GM23338 (cell line): ENCODE data around the gene ZCCHC24. TPM values are rescaled to one million over a fixed set of nuclear protein-coding genes. Genes with fewer than 3 reads are reported as not detected.

Source experiments
- ATAC-seq: fragments of 200-7000 bp; cut with Tn5 transposase; 3 replicates; pipeline ENCODE4 v1.9.1; 2020
- DNase-seq: peaks from one replicate; pipeline ENCODE4 v3.0.0-alpha.2; 2015; ENCODE audit warnings: low spot score
- H2AFZ ChIP-seq: fragments of 200-600 bp; sonication (generic); 2 replicates; pipeline ENCODE4 v1.8.0; 2016; ENCODE audit warnings: antibody characterized with exemption, mild to moderate bottlenecking, moderate library complexity
- H3F3A ChIP-seq: fragments of 200-600 bp; sonication (generic); replicated peaks from 2 replicates; pipeline ENCODE4 v1.8.0; 2017; ENCODE audit warnings: antibody characterized with exemption, mixed run types, low read depth
- H3K27ac ChIP-seq: fragments of 200-600 bp; sonication (generic); 2 replicates; pipeline ENCODE4 v1.6.1; 2016; ENCODE audit warnings: low read depth
- H3K27me3 ChIP-seq: fragments of 200-600 bp; sonication (generic); 2 replicates; pipeline ENCODE4 v1.8.0; 2016; ENCODE audit warnings: mild to moderate bottlenecking, mixed run types, moderate library complexity; ENCODE audit not compliant: insufficient read depth
- H3K36me3 ChIP-seq: fragments of 200-600 bp; sonication (generic); 2 replicates; pipeline ENCODE4 v1.8.0; 2016; ENCODE audit warnings: mild to moderate bottlenecking; ENCODE audit not compliant: insufficient read depth
- H3K4me1 ChIP-seq: fragments of 200-600 bp; sonication (generic); 2 replicates; pipeline ENCODE4 v1.8.0; 2016; ENCODE audit warnings: mild to moderate bottlenecking, moderate library complexity; ENCODE audit not compliant: insufficient read depth
- H3K4me2 ChIP-seq: fragments of 200-600 bp; sonication (generic); 2 replicates; pipeline ENCODE4 v1.7.1; 2017; ENCODE audit warnings: mixed run types
- H3K4me3 ChIP-seq: fragments of 200-600 bp; sonication (generic); 2 replicates; pipeline ENCODE4 v1.6.1; 2016; ENCODE audit warnings: mixed run types
- H3K79me2 ChIP-seq: fragments of 200-600 bp; sonication (generic); replicated peaks from 2 replicates; pipeline ENCODE4 v1.8.0; 2017; ENCODE audit warnings: mild to moderate bottlenecking; ENCODE audit not compliant: insufficient read depth
- H3K9me2 ChIP-seq: fragments of 200-600 bp; sonication (generic); 2 replicates; pipeline ENCODE4 v1.8.0; 2017; ENCODE audit not compliant: insufficient read depth
- H4K20me1 ChIP-seq: fragments of 200-600 bp; sonication (generic); replicated peaks from 2 replicates; pipeline ENCODE4 v1.8.0; 2017; ENCODE audit warnings: mild to moderate bottlenecking; ENCODE audit not compliant: insufficient read depth
- H3K27ac Mint-ChIP-seq: 2 replicates; pipeline ENCODE4 v1.8.0; 2020; ENCODE audit warnings: inconsistent platforms, mild to moderate bottlenecking, moderate library complexity, mixed read lengths
- H3K27me3 Mint-ChIP-seq: 3 replicates; pipeline ENCODE4 v1.8.0; 2022; ENCODE audit warnings: low read depth, mild to moderate bottlenecking, moderate library complexity, mixed read lengths, inconsistent platforms; ENCODE audit not compliant: insufficient read depth, poor library complexity
- H3K36me3 Mint-ChIP-seq: 3 replicates; pipeline ENCODE4 v1.8.0; 2021; ENCODE audit warnings: low read depth, mild to moderate bottlenecking, inconsistent platforms, moderate library complexity, mixed read lengths
- H3K4me1 Mint-ChIP-seq: 3 replicates; pipeline ENCODE4 v1.8.0; 2020; ENCODE audit warnings: mild to moderate bottlenecking, inconsistent platforms, mixed read lengths
- H3K4me3 Mint-ChIP-seq: 3 replicates; pipeline ENCODE4 v1.8.0; 2021; ENCODE audit warnings: moderate library complexity, mild to moderate bottlenecking, inconsistent platforms, mixed read lengths
- H3K9me3 Mint-ChIP-seq: 3 replicates; pipeline ENCODE4 v1.8.0; 2020; ENCODE audit warnings: moderate library complexity, mild to moderate bottlenecking, inconsistent platforms, mixed read lengths
- CREB1 ChIP-seq: fragments of 250-450 bp; sonication (Bioruptor Pico); IDR thresholded peaks from 2 replicates; pipeline ENCODE4 v1.5.0; 2020; ENCODE audit warnings: low read depth, mild to moderate bottlenecking, moderate library complexity
- EZH2 ChIP-seq: fragments of 200-600 bp; sonication (generic); IDR thresholded peaks from one replicate; pipeline ENCODE4 v1.8.0; 2017; ENCODE audit warnings: antibody characterized with exemption, mild to moderate bottlenecking, low read depth; ENCODE audit not compliant: unreplicated experiment
- EZH2phosphoT487 ChIP-seq: fragments of 200-600 bp; sonication (generic); IDR thresholded peaks from one replicate; pipeline ENCODE4 v1.8.1; 2018; ENCODE audit warnings: antibody characterized with exemption; ENCODE audit not compliant: unreplicated experiment
- JUNB ChIP-seq: IDR thresholded peaks from one replicate; pipeline ENCODE4 v1.6.1; 2016; ENCODE audit warnings: antibody characterized with exemption; ENCODE audit not compliant: unreplicated experiment
- POLR2AphosphoS5 ChIP-seq: IDR thresholded peaks from 2 replicates; pipeline ENCODE4 v1.6.1; 2016; ENCODE audit warnings: antibody characterized with exemption, low read depth
- STAT1 ChIP-seq: IDR thresholded peaks from one replicate; pipeline ENCODE4 v1.6.1; 2016; ENCODE audit warnings: antibody characterized with exemption; ENCODE audit not compliant: unreplicated experiment
- ZNF331 ChIP-seq: fragments of 250-450 bp; sonication (Bioruptor Pico); IDR thresholded peaks from 2 replicates; pipeline ENCODE4 v1.5.0; 2020; ENCODE audit warnings: low read depth, mild to moderate bottlenecking, moderate library complexity
- polyA plus RNA-seq: library from polyadenylated mRNA; unstranded; fragments of >200 nt; fragmentation: Nextera tagmentation; extraction: Ambion mirVana; gene quantifications from 2 replicates; pipeline ENCODE4 v1.2.1, GENCODE V29; 2016
- total RNA-seq: library from RNA; depleted of rRNA; stranded (reverse); fragments of >200 nt; shearing (Covaris generic); gene quantifications from 2 replicates; pipeline ENCODE4 v1.2.3, GENCODE V29; 2014
- TF ChIP-seq, protein P1 (sequence below), 2 experiments: fragments of 200-600 bp in 1 of 2; sonication (generic) in 1 of 2; conservative IDR thresholded peaks; 2 replicates each; pipeline versions ENCODE4 v1.5.1 to v1.6.1; 2016 to 2017; ENCODE audit warnings: antibody characterized with exemption in 2 of 2, low read depth in 2 of 2, mild to moderate bottlenecking in 2 of 2, moderate library complexity in 1 of 2
- TF ChIP-seq, protein P2 (sequence below): IDR thresholded peaks from 2 replicates; pipeline ENCODE4 v1.6.1; 2016; ENCODE audit warnings: antibody characterized with exemption
- TF ChIP-seq, protein P3 (sequence below): IDR thresholded peaks from one replicate; pipeline ENCODE4 v1.6.1; 2018; ENCODE audit warnings: antibody characterized with exemption; ENCODE audit not compliant: unreplicated experiment

Gene ZCCHC24
- total and polyA plus RNA-seq, 2 experiments from 2014 or later: 2.0 to 10.1 TPM

DNA sequence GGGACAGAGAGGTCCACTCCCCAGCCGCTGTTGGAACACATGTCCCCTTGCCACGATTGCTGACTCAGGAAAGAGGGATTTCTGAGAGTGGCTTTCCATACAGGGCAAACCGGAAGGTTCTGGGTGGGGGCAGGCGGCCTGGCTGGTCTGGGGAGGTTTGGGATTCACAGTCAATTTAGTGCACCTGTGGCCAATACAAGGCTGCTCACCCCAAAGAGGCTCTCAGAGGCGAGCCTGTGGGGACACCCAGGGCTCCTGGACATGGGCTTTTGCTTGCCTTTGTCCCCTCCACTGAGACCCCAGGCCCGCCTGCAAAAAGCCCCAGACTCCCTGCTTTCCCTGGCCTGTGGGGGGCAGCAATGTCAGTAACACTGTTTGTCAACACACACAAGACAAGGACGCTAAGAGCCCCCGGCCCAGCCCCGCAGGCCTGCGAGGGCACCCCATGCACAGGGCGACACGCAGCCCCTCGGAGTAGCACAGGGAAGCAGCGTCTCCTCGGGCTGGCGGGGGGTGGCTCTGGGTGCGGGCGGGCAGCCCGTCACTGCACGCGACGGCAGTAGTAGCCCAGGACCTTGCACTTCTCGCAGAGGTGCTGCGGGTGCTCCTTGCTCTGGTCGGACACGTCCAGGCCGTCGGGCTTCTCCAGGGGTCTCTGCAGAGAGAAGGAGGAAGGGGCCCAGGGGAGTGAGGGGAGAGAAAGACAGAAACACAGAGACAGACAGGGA lies 59.5 kb downstream of the ZCCHC24 start:
- Histone ChIP-seq H4K20me1 (no peaks in the 10 kb centered on the region), H3K27me3 (no peaks in the 10 kb centered on the region), H3K79me2 (no peaks in the 10 kb centered on the region), H3K4me3 (no peak overlapping the region), H3K27ac (no peak overlapping the region), H2AFZ (no peak overlapping the region), H3F3A (no peaks in the 10 kb centered on the region), H3K4me1 (no peaks in the 10 kb centered on the region), H3K36me3 (no peaks in the 10 kb centered on the region), H3K4me2 (no peak overlapping the region), H3K9me2 (no peaks in the 10 kb centered on the region)
- ATAC-seq: peak; percentile 66
- peaks cover 9% of the 10 kb centered on the region for H3K27me3 Mint-ChIP-seq
- H3K9me3 Mint-ChIP-seq: no peaks in the 10 kb centered on the region
- H3K27ac Mint-ChIP-seq: 0 out of 2 replicates have a peak overlapping the region, but pooled peaks have one; percentile 48
- no peak overlapping the region for H3K4me3 Mint-ChIP-seq
- DNase-seq: peak; percentile 73
- H3K4me1 Mint-ChIP-seq: peaks cover 3% of the 10 kb centered on the region; the same call in 2 of the 3 replicates
- no peaks in the 10 kb centered on the region for H3K36me3 Mint-ChIP-seq
- TF ChIP-seq, protein P1, sequence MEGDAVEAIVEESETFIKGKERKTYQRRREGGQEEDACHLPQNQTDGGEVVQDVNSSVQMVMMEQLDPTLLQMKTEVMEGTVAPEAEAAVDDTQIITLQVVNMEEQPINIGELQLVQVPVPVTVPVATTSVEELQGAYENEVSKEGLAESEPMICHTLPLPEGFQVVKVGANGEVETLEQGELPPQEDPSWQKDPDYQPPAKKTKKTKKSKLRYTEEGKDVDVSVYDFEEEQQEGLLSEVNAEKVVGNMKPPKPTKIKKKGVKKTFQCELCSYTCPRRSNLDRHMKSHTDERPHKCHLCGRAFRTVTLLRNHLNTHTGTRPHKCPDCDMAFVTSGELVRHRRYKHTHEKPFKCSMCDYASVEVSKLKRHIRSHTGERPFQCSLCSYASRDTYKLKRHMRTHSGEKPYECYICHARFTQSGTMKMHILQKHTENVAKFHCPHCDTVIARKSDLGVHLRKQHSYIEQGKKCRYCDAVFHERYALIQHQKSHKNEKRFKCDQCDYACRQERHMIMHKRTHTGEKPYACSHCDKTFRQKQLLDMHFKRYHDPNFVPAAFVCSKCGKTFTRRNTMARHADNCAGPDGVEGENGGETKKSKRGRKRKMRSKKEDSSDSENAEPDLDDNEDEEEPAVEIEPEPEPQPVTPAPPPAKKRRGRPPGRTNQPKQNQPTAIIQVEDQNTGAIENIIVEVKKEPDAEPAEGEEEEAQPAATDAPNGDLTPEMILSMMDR (conservative IDR thresholded peaks at IDR 0.05; ENCODE audit: low read depth in 2 of 2): peak; percentile 39 to 72
- TF ChIP-seq EZH2phosphoT487 (no peak), ZNF331 (CRISPR knock-in tag) (no peak), POLR2AphosphoS5 (no peak)
- TF ChIP-seq, protein P2, sequence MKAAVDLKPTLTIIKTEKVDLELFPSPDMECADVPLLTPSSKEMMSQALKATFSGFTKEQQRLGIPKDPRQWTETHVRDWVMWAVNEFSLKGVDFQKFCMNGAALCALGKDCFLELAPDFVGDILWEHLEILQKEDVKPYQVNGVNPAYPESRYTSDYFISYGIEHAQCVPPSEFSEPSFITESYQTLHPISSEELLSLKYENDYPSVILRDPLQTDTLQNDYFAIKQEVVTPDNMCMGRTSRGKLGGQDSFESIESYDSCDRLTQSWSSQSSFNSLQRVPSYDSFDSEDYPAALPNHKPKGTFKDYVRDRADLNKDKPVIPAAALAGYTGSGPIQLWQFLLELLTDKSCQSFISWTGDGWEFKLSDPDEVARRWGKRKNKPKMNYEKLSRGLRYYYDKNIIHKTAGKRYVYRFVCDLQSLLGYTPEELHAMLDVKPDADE: no peak

DNA sequence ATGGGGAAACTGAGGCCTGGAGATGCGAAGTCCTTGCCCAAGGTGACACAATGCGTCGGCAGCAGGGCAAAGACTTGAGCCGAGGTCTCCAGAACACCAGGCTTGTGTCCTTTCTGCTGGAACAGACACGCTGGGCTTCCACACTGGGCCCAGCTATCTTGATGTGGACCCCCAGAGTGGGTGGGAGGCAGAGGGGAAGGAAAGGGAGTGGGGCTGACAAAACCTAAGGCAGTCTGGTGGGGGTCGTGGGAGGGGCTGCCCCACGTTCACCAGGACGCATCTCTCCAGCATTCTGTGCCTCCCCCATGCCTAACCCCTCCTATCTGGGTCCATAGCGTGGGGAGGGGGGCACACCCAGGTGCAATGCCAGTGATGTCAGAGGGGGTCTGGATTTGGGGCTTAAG lies 60.0 kb downstream of the ZCCHC24 start:
- H3K9me2 ChIP-seq: no peaks in the 10 kb centered on the region
- DNase-seq (no peak), ATAC-seq (no peak)
- Mint-ChIP-seq H3K27me3 (peaks cover 9% of the 10 kb centered on the region), H3K27ac (0 out of 2 replicates have a peak overlapping the region, but pooled peaks have one; percentile 44), H3K36me3 (no peaks in the 10 kb centered on the region), H3K4me1 (peaks cover 3% of the 10 kb centered on the region; the same call in 2 of the 3 replicates), H3K9me3 (no peaks in the 10 kb centered on the region), H3K4me3 (no peak overlapping the region)
- H3K4me1 ChIP-seq: no peaks in the 10 kb centered on the region
- no peak overlapping the region for H3K4me3 ChIP-seq
- no peaks in the 10 kb centered on the region for H3K36me3 ChIP-seq
- H3K27me3 ChIP-seq: no peaks in the 10 kb centered on the region
- no peaks in the 10 kb centered on the region for H3K79me2 ChIP-seq
- H3K27ac ChIP-seq: no peak overlapping the region
- H3F3A ChIP-seq: no peaks in the 10 kb centered on the region
- H4K20me1 ChIP-seq: no peaks in the 10 kb centered on the region
- H2AFZ ChIP-seq: no peak overlapping the region
- no peak overlapping the region for H3K4me2 ChIP-seq
- TF ChIP-seq ZNF331 (CRISPR knock-in tag) (no peak), JUNB (no peak), POLR2AphosphoS5 (no peak), CREB1 (no peak), STAT1 (no peak), EZH2 (no peak)
- TF ChIP-seq, protein P1 (conservative IDR thresholded peaks at IDR 0.05; ENCODE audit: low read depth in 2 of 2): no peak
- TF ChIP-seq, protein P3, sequence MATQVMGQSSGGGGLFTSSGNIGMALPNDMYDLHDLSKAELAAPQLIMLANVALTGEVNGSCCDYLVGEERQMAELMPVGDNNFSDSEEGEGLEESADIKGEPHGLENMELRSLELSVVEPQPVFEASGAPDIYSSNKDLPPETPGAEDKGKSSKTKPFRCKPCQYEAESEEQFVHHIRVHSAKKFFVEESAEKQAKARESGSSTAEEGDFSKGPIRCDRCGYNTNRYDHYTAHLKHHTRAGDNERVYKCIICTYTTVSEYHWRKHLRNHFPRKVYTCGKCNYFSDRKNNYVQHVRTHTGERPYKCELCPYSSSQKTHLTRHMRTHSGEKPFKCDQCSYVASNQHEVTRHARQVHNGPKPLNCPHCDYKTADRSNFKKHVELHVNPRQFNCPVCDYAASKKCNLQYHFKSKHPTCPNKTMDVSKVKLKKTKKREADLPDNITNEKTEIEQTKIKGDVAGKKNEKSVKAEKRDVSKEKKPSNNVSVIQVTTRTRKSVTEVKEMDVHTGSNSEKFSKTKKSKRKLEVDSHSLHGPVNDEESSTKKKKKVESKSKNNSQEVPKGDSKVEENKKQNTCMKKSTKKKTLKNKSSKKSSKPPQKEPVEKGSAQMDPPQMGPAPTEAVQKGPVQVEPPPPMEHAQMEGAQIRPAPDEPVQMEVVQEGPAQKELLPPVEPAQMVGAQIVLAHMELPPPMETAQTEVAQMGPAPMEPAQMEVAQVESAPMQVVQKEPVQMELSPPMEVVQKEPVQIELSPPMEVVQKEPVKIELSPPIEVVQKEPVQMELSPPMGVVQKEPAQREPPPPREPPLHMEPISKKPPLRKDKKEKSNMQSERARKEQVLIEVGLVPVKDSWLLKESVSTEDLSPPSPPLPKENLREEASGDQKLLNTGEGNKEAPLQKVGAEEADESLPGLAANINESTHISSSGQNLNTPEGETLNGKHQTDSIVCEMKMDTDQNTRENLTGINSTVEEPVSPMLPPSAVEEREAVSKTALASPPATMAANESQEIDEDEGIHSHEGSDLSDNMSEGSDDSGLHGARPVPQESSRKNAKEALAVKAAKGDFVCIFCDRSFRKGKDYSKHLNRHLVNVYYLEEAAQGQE: no peak
